ENCODE data around the gene HOMER2.

DNA sequence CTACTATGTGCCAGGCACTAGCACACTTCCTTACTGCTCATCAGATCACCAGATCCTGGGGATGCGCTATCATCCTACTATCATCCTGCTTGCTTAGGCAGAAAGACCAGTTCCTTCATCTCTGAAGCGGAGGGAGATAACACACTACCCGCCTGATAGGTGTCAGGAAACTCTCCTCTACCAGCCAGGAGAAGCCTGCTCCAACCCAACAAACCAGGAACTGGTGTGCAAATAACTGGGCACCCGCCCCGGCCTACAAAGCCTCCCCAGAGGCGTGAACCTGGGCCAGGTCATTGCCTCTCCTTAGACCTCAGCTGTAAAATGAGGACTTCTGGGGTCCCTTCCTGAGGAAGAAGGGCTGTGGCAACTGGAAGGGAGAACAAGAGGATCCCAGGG is 61.5 kb downstream of the HOMER2 start:
- TF ChIP-seq, protein P1, sequence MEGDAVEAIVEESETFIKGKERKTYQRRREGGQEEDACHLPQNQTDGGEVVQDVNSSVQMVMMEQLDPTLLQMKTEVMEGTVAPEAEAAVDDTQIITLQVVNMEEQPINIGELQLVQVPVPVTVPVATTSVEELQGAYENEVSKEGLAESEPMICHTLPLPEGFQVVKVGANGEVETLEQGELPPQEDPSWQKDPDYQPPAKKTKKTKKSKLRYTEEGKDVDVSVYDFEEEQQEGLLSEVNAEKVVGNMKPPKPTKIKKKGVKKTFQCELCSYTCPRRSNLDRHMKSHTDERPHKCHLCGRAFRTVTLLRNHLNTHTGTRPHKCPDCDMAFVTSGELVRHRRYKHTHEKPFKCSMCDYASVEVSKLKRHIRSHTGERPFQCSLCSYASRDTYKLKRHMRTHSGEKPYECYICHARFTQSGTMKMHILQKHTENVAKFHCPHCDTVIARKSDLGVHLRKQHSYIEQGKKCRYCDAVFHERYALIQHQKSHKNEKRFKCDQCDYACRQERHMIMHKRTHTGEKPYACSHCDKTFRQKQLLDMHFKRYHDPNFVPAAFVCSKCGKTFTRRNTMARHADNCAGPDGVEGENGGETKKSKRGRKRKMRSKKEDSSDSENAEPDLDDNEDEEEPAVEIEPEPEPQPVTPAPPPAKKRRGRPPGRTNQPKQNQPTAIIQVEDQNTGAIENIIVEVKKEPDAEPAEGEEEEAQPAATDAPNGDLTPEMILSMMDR (tag by site-specific recombination; IDR thresholded peaks at IDR 0.05), result no peak
- no peak for TF ChIP-seq ZNF560 (tag by site-specific recombination; IDR thresholded peaks at IDR 0.05; ENCODE audit: borderline replicate concordance)
- TF ChIP-seq, protein P2, sequence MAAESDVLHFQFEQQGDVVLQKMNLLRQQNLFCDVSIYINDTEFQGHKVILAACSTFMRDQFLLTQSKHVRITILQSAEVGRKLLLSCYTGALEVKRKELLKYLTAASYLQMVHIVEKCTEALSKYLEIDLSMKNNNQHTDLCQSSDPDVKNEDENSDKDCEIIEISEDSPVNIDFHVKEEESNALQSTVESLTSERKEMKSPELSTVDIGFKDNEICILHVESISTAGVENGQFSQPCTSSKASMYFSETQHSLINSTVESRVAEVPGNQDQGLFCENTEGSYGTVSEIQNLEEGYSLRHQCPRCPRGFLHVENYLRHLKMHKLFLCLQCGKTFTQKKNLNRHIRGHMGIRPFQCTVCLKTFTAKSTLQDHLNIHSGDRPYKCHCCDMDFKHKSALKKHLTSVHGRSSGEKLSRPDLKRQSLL (tag by site-specific recombination; IDR thresholded peaks at IDR 0.05), result no peak
- TF ChIP-seq, protein P3, sequence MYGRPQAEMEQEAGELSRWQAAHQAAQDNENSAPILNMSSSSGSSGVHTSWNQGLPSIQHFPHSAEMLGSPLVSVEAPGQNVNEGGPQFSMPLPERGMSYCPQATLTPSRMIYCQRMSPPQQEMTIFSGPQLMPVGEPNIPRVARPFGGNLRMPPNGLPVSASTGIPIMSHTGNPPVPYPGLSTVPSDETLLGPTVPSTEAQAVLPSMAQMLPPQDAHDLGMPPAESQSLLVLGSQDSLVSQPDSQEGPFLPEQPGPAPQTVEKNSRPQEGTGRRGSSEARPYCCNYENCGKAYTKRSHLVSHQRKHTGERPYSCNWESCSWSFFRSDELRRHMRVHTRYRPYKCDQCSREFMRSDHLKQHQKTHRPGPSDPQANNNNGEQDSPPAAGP (tag by site-specific recombination; IDR thresholded peaks at IDR 0.05), result no peak

Data from HEK293 (cell line).